Activated gamma-delta T cell (primary cell): Measurements from ENCODE around the gene RIMS3.
"Not testable (repeated sequence)": the region's sequence is repeated elsewhere in the genome, so short reads cannot be mapped to it uniquely, and the experiment has no call there.

ENCODE experiments used
- DNase-seq: peaks from one replicate; lab custom pipeline; 2025; lab: John Stamatoyannopoulos, UW
- total RNA-seq, 2 donors: gene quantifications; one replicate each; lab custom pipeline; 2026; lab: John Stamatoyannopoulos, UW

RIMS3 gene
- total RNA-seq = 11.9 to 15.5 reads per million in 2 donors

GRCh38 chr1:40665335-40666171, at the start of gene RIMS3:
Gene RIMS3, minus strand, starts transcription at chr1:40665682. Its CDS starts 23,757 bp downstream, at chr1:40641925.
- peak; percentile 70 for DNase-seq

- no peak for DNase-seq
Observed at GRCh38 chr1:40712997-40713396, 47.5 kb upstream of the RIMS3 start.

GRCh38 chr1:40712405-40712944, 47.0 kb upstream of the RIMS3 start:
- DNase-seq = no peak

- no peak for DNase-seq
Observed at GRCh38 chr1:40711465-40712404, 46.3 kb upstream of the RIMS3 start.

- no peak for DNase-seq
Observed at GRCh38 chr1:40710581-40711315, 45.3 kb upstream of the RIMS3 start.

GRCh38 chr1:40709802-40710278, 44.4 kb upstream of the RIMS3 start:
- DNase-seq = no peak

- no peak for DNase-seq
Observed at GRCh38 chr1:40709100-40709801, 43.8 kb upstream of the RIMS3 start.

- DNase-seq = no peak
Observed at GRCh38 chr1:40708750-40709099, 43.2 kb upstream of the RIMS3 start.

GRCh38 chr1:40706626-40707025, 41.1 kb upstream of the RIMS3 start:
- DNase-seq = no peak

GRCh38 chr1:40704817-40705733, 39.6 kb upstream of the RIMS3 start:
- no peak for DNase-seq

GRCh38 chr1:40703316-40703715, 37.8 kb upstream of the RIMS3 start:
- DNase-seq = no peak

GRCh38 chr1:40702810-40703209, 37.3 kb upstream of the RIMS3 start:
- DNase-seq = not testable (repeated sequence)

- no peak for DNase-seq
Observed at GRCh38 chr1:40701684-40702083, 36.2 kb upstream of the RIMS3 start.

GRCh38 chr1:40699787-40700186, 34.3 kb upstream of the RIMS3 start:
- no peak for DNase-seq

- no peak for DNase-seq
Observed at GRCh38 chr1:40697436-40697835, 32.0 kb upstream of the RIMS3 start.

GRCh38 chr1:40696294-40696693, 30.8 kb upstream of the RIMS3 start:
- DNase-seq = no peak

- no peak for DNase-seq
Observed at GRCh38 chr1:40694353-40694874, 28.9 kb upstream of the RIMS3 start.

GRCh38 chr1:40693425-40693824, 27.9 kb upstream of the RIMS3 start:
- DNase-seq = no peak

GRCh38 chr1:40692429-40692895, 27.0 kb upstream of the RIMS3 start:
- DNase-seq = no peak
